Natural killer cell (primary cell): ENCODE data around the gene LGALS9C. TPM values are rescaled to one million over a fixed set of nuclear protein-coding genes. Genes with fewer than 3 reads are reported as not detected.
A peak's percentile ranks its signal among the peaks of the same experiment; 100 is the strongest.
"Not testable (repeated sequence)": the region's sequence is repeated elsewhere in the genome, so short reads cannot be mapped to it uniquely, and the experiment has no call there.

Source experiments
- ATAC-seq, 3 donors: fragments of 150-1000 bp in 2 of 3; fragments of 200-7000 bp in 1 of 3; cut with Tn5 transposase; 1 replicate in 1 of 3; 2 replicates in 2 of 3; pipeline ENCODE4 v1.10.0; 2021; ENCODE audit warnings: mild to moderate bottlenecking in 2 of 3, moderate library complexity in 2 of 3
- DNase-seq, 2 donors: peaks; one replicate each; pipeline versions ENCODE4 v3.0.0 to v3.0.0-alpha.2; 2013 to 2021; ENCODE audit warnings: mixed read lengths in 1 of 2
- H3K27ac ChIP-seq: one replicate; pipeline ENCODE4 v1.5.1; 2013; ENCODE audit warnings: mild to moderate bottlenecking, low read length
- H3K27me3 ChIP-seq: one replicate; pipeline ENCODE4 v1.6.1; 2013; ENCODE audit warnings: low read length; ENCODE audit not compliant: control insufficient read depth, insufficient read depth
- H3K36me3 ChIP-seq: one replicate; pipeline ENCODE4 v1.6.1; 2013; ENCODE audit warnings: low read length; ENCODE audit not compliant: control insufficient read depth, insufficient read depth
- H3K4me1 ChIP-seq: one replicate; pipeline ENCODE4 v1.6.1; 2013; ENCODE audit warnings: low read length; ENCODE audit not compliant: control insufficient read depth, insufficient read depth
- H3K4me3 ChIP-seq: one replicate; pipeline ENCODE4 v1.5.1; 2013; ENCODE audit warnings: low read length
- H3K9me3 ChIP-seq: one replicate; pipeline ENCODE4 v1.6.1; 2013; ENCODE audit warnings: low read length; ENCODE audit not compliant: control insufficient read depth, insufficient read depth
- H3K27ac Mint-ChIP-seq, 2 donors: one replicate each; pipeline ENCODE4 v1.8.0; 2022; ENCODE audit warnings: mild to moderate bottlenecking in 2 of 2, mixed read lengths in 2 of 2, moderate library complexity in 1 of 2
- H3K27me3 Mint-ChIP-seq, 2 donors: one replicate each; pipeline ENCODE4 v1.8.0; 2022; ENCODE audit warnings: low read depth in 2 of 2, mixed read lengths in 2 of 2
- H3K36me3 Mint-ChIP-seq: one replicate; pipeline ENCODE4 v1.8.0; 2022; ENCODE audit warnings: mixed read lengths
- H3K4me1 Mint-ChIP-seq, 2 donors: one replicate each; pipeline ENCODE4 v1.8.0; 2022; ENCODE audit warnings: mixed read lengths in 2 of 2
- H3K4me3 Mint-ChIP-seq: one replicate; pipeline ENCODE4 v1.8.0; 2022; ENCODE audit warnings: mild to moderate bottlenecking, moderate library complexity, mixed read lengths
- H3K9me3 Mint-ChIP-seq, 2 donors: one replicate each; pipeline ENCODE4 v1.8.0; 2022; ENCODE audit warnings: mixed read lengths in 2 of 2
- WGBS: methylation state at CpG from one replicate; pipeline ENCODE4 v1.1.7; 2013; ENCODE audit warnings: missing lambda C conversion rate; ENCODE audit not compliant: insufficient coverage; 5-methylcytosine and 5-hydroxymethylcytosine counted together
- intact Hi-C: fragments of 100-400 bp; cut with micrococcal nuclease; formaldehyde crosslinking; loops from one replicate; pipeline ENCODE4 v1.14.2; 2022
- total RNA-seq, 4 donors: library from RNA; stranded (reverse); fragments of 120-200 nt in 1 of 4; gene quantifications; one replicate each; pipeline versions ENCODE4 v1.2.3 to v1.2.4, GENCODE V29; 2013 to 2022

The LGALS9C gene
- total RNA-seq, 3 donors from 2014 or later (not counting 1 experiment from before 2014, with no cell fraction given): 42.1 to 118 (median 56.8) TPM

DNA sequence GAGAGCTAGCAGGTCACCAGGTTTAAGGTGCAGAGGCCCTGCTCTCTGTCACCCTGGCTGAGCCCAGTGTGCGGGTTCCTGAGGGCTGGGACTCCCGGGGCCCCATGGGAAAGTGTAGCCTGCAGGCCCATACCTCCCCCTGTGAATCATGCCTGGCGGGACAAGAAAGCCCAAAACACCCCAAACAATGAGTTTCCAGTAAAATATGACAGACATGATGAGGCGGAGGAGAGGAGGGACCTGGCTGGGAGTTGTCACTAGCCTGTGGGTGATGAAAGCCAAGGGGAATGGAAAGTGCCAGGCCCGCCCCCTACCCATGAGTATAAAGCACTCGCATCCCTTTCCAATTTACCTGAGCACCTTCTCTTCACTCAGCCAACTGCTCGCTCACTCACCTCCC is 26.8 kb upstream of the LGALS9C start:
- H3K27me3 Mint-ChIP-seq, H3K36me3 Mint-ChIP-seq, H3K4me1 ChIP-seq, DNase-seq, H3K27me3 ChIP-seq, H3K27ac ChIP-seq, H3K27ac Mint-ChIP-seq, ATAC-seq, H3K9me3 Mint-ChIP-seq, H3K4me3 Mint-ChIP-seq, H3K36me3 ChIP-seq, H3K4me1 Mint-ChIP-seq, H3K4me3 ChIP-seq, intact Hi-C loops, H3K9me3 ChIP-seq: not testable (repeated sequence)
- 100% methylated on average over 1 of the region's 7 CpGs for WGBS

DNA sequence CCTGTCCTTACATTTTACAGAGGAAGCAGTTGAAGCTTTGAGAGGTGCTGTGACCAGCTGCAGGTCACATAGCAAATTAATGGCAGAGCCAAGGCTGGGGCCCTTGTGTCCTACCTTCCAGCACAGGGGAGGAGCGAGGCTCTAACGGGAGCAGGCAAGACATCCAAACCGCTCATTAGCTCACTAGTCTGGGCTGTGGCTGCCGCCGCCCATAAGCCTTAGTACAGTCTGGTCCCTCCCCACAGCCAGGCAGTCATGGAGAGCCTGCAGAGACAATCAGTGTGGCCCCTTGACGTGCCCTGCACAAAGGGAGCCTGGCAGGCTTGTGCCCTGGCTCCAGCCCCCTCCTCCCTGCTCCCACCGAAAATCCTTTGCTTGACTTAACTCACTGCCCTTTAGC is 25.6 kb upstream of the LGALS9C start:
- H3K36me3 ChIP-seq, H3K36me3 Mint-ChIP-seq, intact Hi-C loops, H3K4me3 Mint-ChIP-seq, H3K27ac Mint-ChIP-seq, H3K9me3 Mint-ChIP-seq, H3K27me3 Mint-ChIP-seq, H3K4me1 Mint-ChIP-seq, H3K27me3 ChIP-seq, H3K9me3 ChIP-seq, H3K27ac ChIP-seq, DNase-seq, H3K4me1 ChIP-seq, H3K4me3 ChIP-seq, ATAC-seq: not testable (repeated sequence)
- WGBS: 89% methylated on average over 6 of the region's 7 CpGs

DNA sequence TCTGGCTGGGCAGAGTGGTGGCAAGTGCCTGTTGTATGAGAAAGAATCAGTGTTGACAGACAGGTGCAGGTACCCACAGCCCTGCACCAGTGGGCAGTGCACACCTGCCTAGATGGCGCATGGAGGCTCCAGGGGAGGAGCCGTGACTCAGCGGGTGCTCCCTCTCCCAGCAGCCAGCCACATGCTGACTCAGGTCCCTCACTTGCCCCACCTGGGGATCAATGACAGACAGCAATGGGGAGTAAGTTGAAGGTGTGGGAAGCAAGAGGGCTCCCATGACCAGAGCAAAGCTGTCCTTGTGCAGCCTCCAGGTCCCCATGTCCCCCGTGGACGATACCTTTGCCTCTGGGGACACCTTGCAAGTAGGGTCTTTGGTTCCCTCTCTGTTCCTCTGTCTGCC is 24.6 kb upstream of the LGALS9C start:
- H3K27me3 Mint-ChIP-seq, H3K9me3 ChIP-seq, H3K27me3 ChIP-seq, H3K4me1 ChIP-seq, H3K4me1 Mint-ChIP-seq, H3K4me3 Mint-ChIP-seq, ATAC-seq, H3K27ac ChIP-seq, H3K9me3 Mint-ChIP-seq, H3K27ac Mint-ChIP-seq, H3K36me3 ChIP-seq, DNase-seq, intact Hi-C loops, H3K36me3 Mint-ChIP-seq, H3K4me3 ChIP-seq: not testable (repeated sequence)
- 88% methylated on average over 5 of the region's 5 CpGs for WGBS

DNA sequence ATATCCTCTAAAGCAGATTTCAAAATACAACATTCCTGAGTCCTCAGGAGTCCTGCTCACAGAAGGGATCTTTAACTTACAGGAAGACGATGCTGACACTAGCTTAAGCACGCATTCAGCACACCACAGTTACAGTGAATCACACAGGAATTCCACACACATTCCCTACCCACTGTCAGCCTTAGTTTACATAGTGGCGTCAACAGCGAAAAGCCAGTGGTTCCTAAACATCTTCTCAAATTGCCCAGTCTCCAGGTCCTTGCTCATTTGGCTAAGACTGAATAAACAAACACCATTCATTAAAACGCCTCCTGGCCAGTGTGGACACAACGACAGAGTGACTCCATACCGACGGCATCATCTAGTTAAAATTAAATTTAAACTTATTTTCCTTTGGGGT is 17.6 kb upstream of the LGALS9C start:
- H3K4me3 Mint-ChIP-seq, H3K27me3 ChIP-seq, H3K4me1 Mint-ChIP-seq, H3K27me3 Mint-ChIP-seq, H3K36me3 ChIP-seq, DNase-seq, H3K36me3 Mint-ChIP-seq, ATAC-seq, H3K9me3 ChIP-seq, H3K27ac ChIP-seq, H3K4me1 ChIP-seq, intact Hi-C loops, H3K9me3 Mint-ChIP-seq, H3K4me3 ChIP-seq, H3K27ac Mint-ChIP-seq: not testable (repeated sequence)
- 91% methylated on average over 4 of the region's 8 CpGs for WGBS

DNA sequence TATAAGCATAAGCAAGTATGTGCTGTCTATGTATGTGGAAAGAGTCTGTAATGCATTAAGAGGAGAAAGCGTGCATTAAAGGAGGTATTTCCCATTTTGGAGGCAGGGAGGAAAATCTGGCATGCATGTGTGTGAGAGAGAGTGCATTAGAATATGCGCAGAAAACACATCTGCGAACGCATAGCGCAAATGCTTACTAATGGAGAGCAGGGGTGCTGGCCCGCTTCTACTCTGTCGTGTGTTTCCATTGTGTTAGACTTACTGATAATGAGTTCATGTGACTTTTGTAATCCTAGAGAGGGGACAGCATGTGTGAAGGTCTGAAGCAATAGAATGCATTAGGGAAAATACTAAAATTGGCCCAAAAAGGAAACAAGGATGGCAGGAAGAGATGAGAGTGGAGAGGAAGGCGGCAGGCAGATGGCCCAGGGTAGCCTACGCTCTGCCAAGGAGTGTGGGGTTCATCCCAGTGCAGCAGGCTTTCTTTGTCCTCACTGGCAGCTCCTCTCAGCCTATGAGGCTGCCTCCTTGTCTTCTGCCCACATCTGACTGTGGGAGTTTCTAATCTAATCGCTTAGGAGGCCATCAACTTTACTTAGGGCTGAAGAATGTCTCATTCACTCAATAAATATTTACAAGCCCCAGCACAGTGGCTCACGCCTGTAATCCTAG is 12.6 kb upstream of the LGALS9C start:
- H3K4me1 ChIP-seq, H3K36me3 Mint-ChIP-seq, H3K4me1 Mint-ChIP-seq, DNase-seq, ATAC-seq, H3K36me3 ChIP-seq, H3K27ac Mint-ChIP-seq, H3K27me3 ChIP-seq, H3K4me3 ChIP-seq, H3K27ac ChIP-seq, H3K4me3 Mint-ChIP-seq, H3K9me3 ChIP-seq, intact Hi-C loops, H3K9me3 Mint-ChIP-seq, H3K27me3 Mint-ChIP-seq: not testable (repeated sequence)
- 96% methylated on average over 7 of the region's 11 CpGs for WGBS

DNA sequence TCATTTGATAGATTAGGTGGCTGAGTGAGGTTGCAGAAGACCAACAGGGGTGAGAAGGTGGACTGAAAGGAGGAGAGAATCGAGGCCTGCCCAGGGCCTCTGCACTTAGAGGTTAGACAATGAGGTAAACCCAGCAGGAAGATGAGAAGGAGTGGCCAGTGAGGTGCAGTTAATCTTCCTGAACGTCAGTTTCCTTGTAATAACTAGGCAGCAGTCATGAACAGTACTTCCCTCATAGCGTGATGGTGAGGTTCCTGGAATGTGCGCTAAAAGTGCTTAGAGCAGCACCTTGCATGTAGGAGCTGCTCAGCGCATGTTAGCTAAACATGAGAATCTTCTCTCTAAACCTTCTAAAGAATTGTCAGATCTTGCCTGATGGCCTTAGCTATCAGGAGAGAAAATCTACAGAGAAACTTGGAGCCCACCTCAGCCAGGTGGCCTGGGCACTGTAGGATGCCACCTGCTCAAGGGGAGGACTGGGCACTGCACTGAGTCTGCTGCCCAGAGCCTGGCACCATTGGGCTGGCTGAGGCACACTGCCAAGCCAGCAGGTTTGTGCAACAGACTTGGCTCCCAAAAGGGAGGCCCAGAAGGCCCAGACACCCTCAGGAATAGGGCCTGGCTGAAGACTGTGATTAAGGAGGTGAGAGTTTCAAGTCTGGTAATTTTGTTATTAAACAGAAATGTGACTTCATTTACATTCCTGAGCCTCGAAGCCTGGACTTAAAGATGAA is 10.2 kb upstream of the LGALS9C start:
- H3K9me3 ChIP-seq, H3K9me3 Mint-ChIP-seq, H3K36me3 ChIP-seq, H3K27me3 Mint-ChIP-seq, H3K4me1 Mint-ChIP-seq, H3K4me1 ChIP-seq, ATAC-seq, H3K27ac ChIP-seq, H3K36me3 Mint-ChIP-seq, H3K4me3 Mint-ChIP-seq, intact Hi-C loops, DNase-seq, H3K27me3 ChIP-seq, H3K4me3 ChIP-seq: not testable (repeated sequence)
- WGBS: 57% methylated on average over 2 of the region's 6 CpGs
- peak overlapping the region; percentile 40 to 46 for H3K27ac Mint-ChIP-seq

DNA sequence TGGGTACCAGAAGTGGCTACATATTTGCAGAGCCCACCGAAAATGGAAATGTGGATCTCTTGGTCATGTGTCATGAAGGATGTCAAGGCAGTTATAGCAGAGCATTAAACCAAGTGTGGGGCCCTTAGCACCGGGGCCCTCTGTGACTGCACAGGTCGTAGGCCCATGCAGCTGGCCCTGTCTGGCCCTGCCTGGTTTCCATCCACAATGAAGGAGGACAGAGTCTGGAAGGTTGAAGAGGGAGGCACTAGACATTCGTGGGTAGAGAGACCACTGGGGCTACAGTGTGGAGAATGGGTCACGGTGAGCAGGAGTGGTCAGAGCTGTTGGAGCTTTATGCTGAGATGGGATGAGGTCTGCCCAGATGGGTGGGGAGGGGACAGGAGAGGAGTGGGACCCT is 9.6 kb upstream of the LGALS9C start:
- ATAC-seq: not testable (repeated sequence)

More for the DNA sequence above, 9.6 kb upstream of the LGALS9C start:
- DNase-seq, H3K36me3 ChIP-seq, H3K4me1 Mint-ChIP-seq, intact Hi-C loops, H3K27ac ChIP-seq, H3K4me3 Mint-ChIP-seq, H3K4me1 ChIP-seq, H3K9me3 ChIP-seq, H3K4me3 ChIP-seq, H3K27me3 ChIP-seq, H3K27me3 Mint-ChIP-seq, H3K36me3 Mint-ChIP-seq, H3K9me3 Mint-ChIP-seq: not testable (repeated sequence)
- peak overlapping the region; percentile 40 to 46 for H3K27ac Mint-ChIP-seq
- 92% methylated on average over 4 of the region's 5 CpGs for WGBS
